Chondrocyte (in vitro differentiated cells): ENCODE results near the gene PCDHGB4. TPM values are rescaled to one million over a fixed set of nuclear protein-coding genes. Genes with fewer than 3 reads are reported as not detected.
A peak's percentile ranks its signal among the peaks of the same experiment; 100 is the strongest.

Experiments used
- DNase-seq: peaks from one replicate; pipeline ENCODE4 v3.0.0; 2021; ENCODE audit warnings: mixed read lengths, low spot score
- H3K27ac Mint-ChIP-seq: one replicate; pipeline ENCODE4 v1.8.0; 2021; ENCODE audit warnings: mild to moderate bottlenecking, moderate library complexity, mixed read lengths; ENCODE audit not compliant: unreplicated experiment
- H3K27me3 Mint-ChIP-seq: 2 replicates; pipeline ENCODE4 v1.8.0; 2021; ENCODE audit warnings: low read depth, mixed read lengths
- H3K36me3 Mint-ChIP-seq: 2 replicates; pipeline ENCODE4 v1.8.0; 2021; ENCODE audit warnings: low read depth, mixed read lengths
- H3K4me1 Mint-ChIP-seq: 2 replicates; pipeline ENCODE4 v1.8.0; 2021; ENCODE audit warnings: low read depth, mild to moderate bottlenecking, mixed read lengths
- H3K4me3 Mint-ChIP-seq: one replicate; pipeline ENCODE4 v1.8.0; 2021; ENCODE audit warnings: mild to moderate bottlenecking, moderate library complexity, mixed read lengths; ENCODE audit not compliant: unreplicated experiment
- H3K9me3 Mint-ChIP-seq: 2 replicates; pipeline ENCODE4 v1.8.0; 2021; ENCODE audit warnings: low read depth, mixed read lengths
- CTCF ChIP-seq: fragments of 200-600 bp; sonication (generic); IDR thresholded peaks from 2 replicates; pipeline ENCODE4 v1.5.0; 2021; ENCODE audit warnings: antibody characterized with exemption, mild to moderate bottlenecking, moderate library complexity
- total RNA-seq: library from RNA; stranded (reverse); gene quantifications from 3 replicates; pipeline ENCODE4 v1.2.1, GENCODE V29; 2021

Gene PCDHGB4
- total RNA-seq, 1 donor from 2014 or later, result 14.2 TPM

- H3K27me3 Mint-ChIP-seq, result no peaks in the 10 kb centered on the region
- no peak for DNase-seq
- H3K9me3 Mint-ChIP-seq, result peaks cover 54% of the 10 kb centered on the region
- TF ChIP-seq CTCF, result peak; percentile 49
- no peaks in the 10 kb centered on the region for H3K4me1 Mint-ChIP-seq
- H3K4me3 Mint-ChIP-seq, result no peak within 1 kb of the TSS
- H3K27ac Mint-ChIP-seq, result no peak within 1 kb of the TSS
- peaks cover 12% of the 10 kb centered on the region for H3K36me3 Mint-ChIP-seq
These were observed 32.5 kb upstream of the PCDHGB4 start, which contains the start of gene PCDHGA4 for GRCh38 chr5:141354900-141355469. Gene PCDHGA4 (plus strand): TSS chr5:141355021. CDS start chr5:141355108, 87 bp downstream.

GRCh38 chr5:141355641-141356040 lies 31.9 kb upstream of the PCDHGB4 start:
- no peak overlapping the region for H3K4me3 Mint-ChIP-seq
- H3K36me3 Mint-ChIP-seq, result peaks cover 12% of the 10 kb centered on the region
- H3K27ac Mint-ChIP-seq, result no peak overlapping the region
- no peak for TF ChIP-seq CTCF
- no peaks in the 10 kb centered on the region for H3K27me3 Mint-ChIP-seq
- peaks cover 57% of the 10 kb centered on the region for H3K9me3 Mint-ChIP-seq
- no peak for DNase-seq
- no peaks in the 10 kb centered on the region for H3K4me1 Mint-ChIP-seq

GRCh38 chr5:141356133-141356532 lies 31.4 kb upstream of the PCDHGB4 start:
- Mint-ChIP-seq H3K36me3 (peaks cover 14% of the 10 kb centered on the region), H3K27ac (no peak overlapping the region), H3K27me3 (no peaks in the 10 kb centered on the region), H3K9me3 (peaks cover 59% of the 10 kb centered on the region), H3K4me1 (no peaks in the 10 kb centered on the region), H3K4me3 (no peak overlapping the region)
- DNase-seq, result no peak
- TF ChIP-seq CTCF, result no peak

- Mint-ChIP-seq H3K27ac (no peak overlapping the region), H3K4me1 (no peaks in the 10 kb centered on the region), H3K9me3 (peaks cover 62% of the 10 kb centered on the region), H3K4me3 (no peak overlapping the region), H3K27me3 (no peaks in the 10 kb centered on the region), H3K36me3 (peaks cover 14% of the 10 kb centered on the region)
- TF ChIP-seq CTCF, result no peak
- no peak for DNase-seq
These were observed 30.5 kb upstream of the PCDHGB4 start for GRCh38 chr5:141356950-141357349.

GRCh38 chr5:141359790-141360426 lies 27.6 kb upstream of the PCDHGB4 start, which contains the start of gene PCDHGB2:
Gene PCDHGB2 (plus strand): TSS chr5:141359994. CDS start chr5:141360136, 142 bp downstream.
- peak; percentile 25 for TF ChIP-seq CTCF
- Mint-ChIP-seq H3K36me3 (peaks cover 17% of the 10 kb centered on the region), H3K27me3 (no peaks in the 10 kb centered on the region), H3K4me1 (no peaks in the 10 kb centered on the region), H3K9me3 (peaks cover 70% of the 10 kb centered on the region), H3K4me3 (no peak within 1 kb of the TSS), H3K27ac (no peak within 1 kb of the TSS)
- no peak for DNase-seq
